Sigmoid colon (tissue), 4 donors: ENCODE data around the gene MGAT3.

Experiments used
- EP300 ChIP-seq, 4 donors: sonication (generic); formaldehyde crosslinking; IDR thresholded peaks; one replicate each; pipeline ENCODE4 v1.6.1; 2017; ENCODE audit warnings: antibody characterized with exemption in 4 of 4
- POLR2A ChIP-seq, 2 donors: fragments of 450-650 bp; IDR thresholded peaks; one replicate each; pipeline ENCODE4 v1.6.1; 2016; ENCODE audit warnings: antibody characterized with exemption in 2 of 2, mild to moderate bottlenecking in 2 of 2, moderate library complexity in 2 of 2
- TF ChIP-seq, protein P1 (sequence below), 4 experiments: fragments of 450-650 bp in 3 of 4; fragments of 200-600 bp in 1 of 4; IDR thresholded peaks; one replicate each; pipeline ENCODE4 v1.5.1; 2016 to 2019; ENCODE audit warnings: antibody characterized with exemption in 4 of 4, mild to moderate bottlenecking in 3 of 4, moderate library complexity in 2 of 4

DNA sequence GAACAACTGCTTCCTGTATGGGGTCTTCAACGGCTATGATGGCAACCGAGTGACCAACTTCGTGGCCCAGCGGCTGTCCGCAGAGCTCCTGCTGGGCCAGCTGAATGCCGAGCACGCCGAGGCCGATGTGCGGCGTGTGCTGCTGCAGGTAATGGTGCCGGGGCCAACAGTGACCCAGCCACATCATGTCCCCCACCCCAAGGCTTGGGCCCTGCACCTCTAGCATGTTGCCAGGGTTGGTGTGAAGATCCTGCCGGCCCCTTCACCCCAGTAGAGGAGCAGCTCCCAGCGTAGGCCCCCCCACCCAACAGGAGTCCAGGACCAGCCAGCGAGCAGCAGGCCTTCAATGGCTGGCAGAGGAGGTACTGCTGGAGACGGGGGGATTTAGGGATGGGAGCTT, 41.3 kb upstream of the MGAT3 start:
- TF ChIP-seq, protein P1, sequence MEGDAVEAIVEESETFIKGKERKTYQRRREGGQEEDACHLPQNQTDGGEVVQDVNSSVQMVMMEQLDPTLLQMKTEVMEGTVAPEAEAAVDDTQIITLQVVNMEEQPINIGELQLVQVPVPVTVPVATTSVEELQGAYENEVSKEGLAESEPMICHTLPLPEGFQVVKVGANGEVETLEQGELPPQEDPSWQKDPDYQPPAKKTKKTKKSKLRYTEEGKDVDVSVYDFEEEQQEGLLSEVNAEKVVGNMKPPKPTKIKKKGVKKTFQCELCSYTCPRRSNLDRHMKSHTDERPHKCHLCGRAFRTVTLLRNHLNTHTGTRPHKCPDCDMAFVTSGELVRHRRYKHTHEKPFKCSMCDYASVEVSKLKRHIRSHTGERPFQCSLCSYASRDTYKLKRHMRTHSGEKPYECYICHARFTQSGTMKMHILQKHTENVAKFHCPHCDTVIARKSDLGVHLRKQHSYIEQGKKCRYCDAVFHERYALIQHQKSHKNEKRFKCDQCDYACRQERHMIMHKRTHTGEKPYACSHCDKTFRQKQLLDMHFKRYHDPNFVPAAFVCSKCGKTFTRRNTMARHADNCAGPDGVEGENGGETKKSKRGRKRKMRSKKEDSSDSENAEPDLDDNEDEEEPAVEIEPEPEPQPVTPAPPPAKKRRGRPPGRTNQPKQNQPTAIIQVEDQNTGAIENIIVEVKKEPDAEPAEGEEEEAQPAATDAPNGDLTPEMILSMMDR (IDR thresholded peaks at IDR 0.05) = no peak
- no peak for TF ChIP-seq POLR2A (IDR thresholded peaks at IDR 0.05)
- TF ChIP-seq EP300 (IDR thresholded peaks at IDR 0.05) = no peak
